SK-N-MC (cell line): ENCODE measurements around the gene CAMKK2.

ENCODE experiments used
- EZH2 ChIP-seq: fragments of 200-600 bp; sonication (generic); IDR thresholded peaks from one replicate; pipeline ENCODE4 v1.6.1; 2017; ENCODE audit warnings: antibody characterized with exemption
- FOXP2 ChIP-seq: optimal IDR thresholded peaks from 2 replicates; pipeline ENCODE3; 2011; ENCODE audit warnings: mild to moderate bottlenecking, moderate library complexity; ENCODE audit not compliant: insufficient read depth; ENCODE audit errors: extremely low read length, control extremely low read depth
- POLR2AphosphoS5 ChIP-seq: IDR thresholded peaks from 2 replicates; pipeline ENCODE4 v1.6.1; 2012; ENCODE audit warnings: mild to moderate bottlenecking, low read depth, low read length, borderline replicate concordance

DNA sequence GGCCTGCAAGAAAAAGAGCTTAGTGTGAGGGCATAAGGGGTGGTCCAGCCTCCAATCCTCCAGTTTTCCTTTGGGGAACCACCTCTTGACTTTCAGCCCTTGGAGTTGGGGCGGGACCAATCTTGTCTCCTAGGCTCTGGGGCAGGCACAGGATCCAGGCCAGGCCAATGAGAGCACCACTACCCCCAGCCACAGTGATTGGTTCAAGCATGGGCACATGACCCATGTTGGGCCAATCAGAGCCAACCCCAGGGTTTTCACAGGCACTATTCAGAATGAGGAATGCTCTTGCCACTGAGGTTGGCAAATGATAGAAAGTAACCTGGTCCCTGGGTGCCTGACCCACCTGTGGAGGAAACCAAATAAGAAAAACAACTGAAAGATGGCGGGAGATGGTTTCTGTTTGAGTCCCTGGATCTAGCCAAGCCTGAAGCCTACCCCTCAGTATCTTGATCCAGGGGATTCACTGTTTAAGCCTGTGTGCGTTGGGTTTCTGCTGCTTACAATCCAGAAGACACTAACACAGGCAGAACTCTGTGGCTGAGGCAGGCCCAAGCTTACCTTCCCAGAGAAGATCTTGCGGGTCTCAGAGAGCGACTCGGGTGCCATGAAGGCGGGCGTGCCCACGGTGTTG, 43.7 kb downstream of the CAMKK2 start:
- TF ChIP-seq POLR2AphosphoS5, result no peak
- no peak for TF ChIP-seq EZH2
- no peak for TF ChIP-seq FOXP2
